GM21576 (cell line): ENCODE measurements around the gene CD58.

Source experiments
- ATAC-seq: cut with Tn5 transposase; IDR thresholded peaks from one replicate; pipeline ENCODE4 v1.9.1; 2021; ENCODE audit warnings: mild to moderate bottlenecking, moderate library complexity; ENCODE audit not compliant: unreplicated experiment

Gene CD58

GRCh38 chr1:116511459-116512019 lies 59.3 kb downstream of the CD58 start:
- ATAC-seq, result no peak

- no peak for ATAC-seq
These were observed 60.5 kb downstream of the CD58 start for GRCh38 chr1:116510361-116510760.

GRCh38 chr1:116508984-116509980 lies 61.5 kb downstream of the CD58 start:
- peak; percentile 42 for ATAC-seq

- ATAC-seq, result no peak
These were observed 62.5 kb downstream of the CD58 start for GRCh38 chr1:116508085-116508983.

- no peak for ATAC-seq
These were observed 63.2 kb downstream of the CD58 start for GRCh38 chr1:116507631-116508030.

- no peak for ATAC-seq
These were observed 64.5 kb downstream of the CD58 start for GRCh38 chr1:116506132-116507004.

GRCh38 chr1:116504308-116505156 lies 66.3 kb downstream of the CD58 start:
- peak; percentile 93 for ATAC-seq

- no peak for ATAC-seq
These were observed 67.1 kb downstream of the CD58 start for GRCh38 chr1:116503546-116504307.

- no peak for ATAC-seq
These were observed 68.0 kb downstream of the CD58 start for GRCh38 chr1:116502671-116503314.

GRCh38 chr1:116501870-116502244 lies 69.0 kb downstream of the CD58 start:
- ATAC-seq, result no peak

- no peak for ATAC-seq
These were observed 69.5 kb downstream of the CD58 start for GRCh38 chr1:116501125-116501869.

GRCh38 chr1:116498789-116499628 lies 71.8 kb downstream of the CD58 start:
- peak; percentile 64 for ATAC-seq

GRCh38 chr1:116497656-116498055 lies 73.2 kb downstream of the CD58 start:
- ATAC-seq, result no peak

GRCh38 chr1:116496898-116497297 lies 73.9 kb downstream of the CD58 start:
- no peak for ATAC-seq

GRCh38 chr1:116496380-116496779 lies 74.4 kb downstream of the CD58 start:
- ATAC-seq, result no peak

GRCh38 chr1:116495535-116495934 lies 75.3 kb downstream of the CD58 start:
- ATAC-seq, result no peak

- ATAC-seq, result no peak
These were observed 76.1 kb downstream of the CD58 start for GRCh38 chr1:116494745-116495144.
